Renal pelvis (tissue), 12 donors: ENCODE data around the gene RAET1E. TPM values are rescaled to one million over a fixed set of nuclear protein-coding genes. Genes with fewer than 3 reads are reported as not detected.
"Not testable (repeated sequence)": the region's sequence is repeated elsewhere in the genome, so short reads cannot be mapped to it uniquely, and the experiment has no call there.

ENCODE experiments used
- DNase-seq: peaks from one replicate; pipeline ENCODE4 v3.0.0-alpha.2; 2013
- long read RNA-seq, 16 experiments: transcript quantifications; one replicate each; lab custom pipeline, GENCODE V29; 2026
- polyA plus RNA-seq, 3 donors: library from polyadenylated mRNA; unstranded; fragments of 120-200 nt; gene quantifications; one replicate each; pipeline ENCODE4 v1.2.1, GENCODE V29; 2013; ENCODE audit not compliant: insufficient read length in 3 of 3

Gene RAET1E
- polyA plus RNA-seq: under 1 TPM; 0.29 to 0.60 (median 0.58) TPM
- long read RNA-seq, donor 1: 0 reads
- long read RNA-seq, donor 2: 0 reads
- long read RNA-seq, donor 3: 0 reads
- long read RNA-seq, donor 4: 0 reads
- long read RNA-seq, donor 5: 0 reads
- long read RNA-seq, donor 6: 0 reads
- long read RNA-seq, donor 7: 0 reads
- long read RNA-seq, donor 8: 0 reads
- long read RNA-seq, donor 9: 0 reads
- long read RNA-seq, donor 10: 0 reads
- long read RNA-seq, donor 11: 0 reads
- long read RNA-seq, donor 12: 0 reads
- long read RNA-seq, donor 13: 0 reads
- long read RNA-seq, donor 14: 0 reads
- long read RNA-seq, donor 15: 0 reads
- long read RNA-seq, donor 16: 0 reads

GRCh38 chr6:149897855-149898744 is at the start of gene RAET1E:
Gene RAET1E, minus strand, starts transcription at chr6:149898113. Its CDS starts 7,212 bp downstream, at chr6:149890901.
- no peak for DNase-seq

- not testable (repeated sequence) for DNase-seq
Observed at GRCh38 chr6:149947533-149947932, 49.6 kb upstream of the RAET1E start.

- DNase-seq: not testable (repeated sequence)
Observed at GRCh38 chr6:149946631-149947030, 48.7 kb upstream of the RAET1E start.

GRCh38 chr6:149945276-149945675 is 47.4 kb upstream of the RAET1E start:
- DNase-seq: not testable (repeated sequence)

GRCh38 chr6:149943321-149943720 is 45.4 kb upstream of the RAET1E start:
- not testable (repeated sequence) for DNase-seq

- no peak for DNase-seq
Observed at GRCh38 chr6:149942461-149942829, 44.5 kb upstream of the RAET1E start.

- peak; percentile 77 for DNase-seq
Observed at GRCh38 chr6:149941583-149942460, 43.9 kb upstream of the RAET1E start, which contains the start of gene ULBP2. Gene ULBP2, plus strand, starts transcription at chr6:149942014. Its CDS starts 59 bp downstream, at chr6:149942073.

- DNase-seq: no peak
Observed at GRCh38 chr6:149940672-149940982, 42.7 kb upstream of the RAET1E start.

- no peak for DNase-seq
Observed at GRCh38 chr6:149939909-149940671, 42.2 kb upstream of the RAET1E start.

- no peak for DNase-seq
Observed at GRCh38 chr6:149939356-149939648, 41.4 kb upstream of the RAET1E start.

GRCh38 chr6:149938571-149939355 is 40.9 kb upstream of the RAET1E start:
- DNase-seq: no peak

- not testable (repeated sequence) for DNase-seq
Observed at GRCh38 chr6:149938013-149938570, 40.2 kb upstream of the RAET1E start.

GRCh38 chr6:149936743-149937142 is 38.8 kb upstream of the RAET1E start:
- DNase-seq: no peak

- DNase-seq: no peak
Observed at GRCh38 chr6:149935668-149936067, 37.8 kb upstream of the RAET1E start.

GRCh38 chr6:149935246-149935645 is 37.3 kb upstream of the RAET1E start:
- DNase-seq: no peak

- DNase-seq: peak; percentile 58
Observed at GRCh38 chr6:149934249-149935156, 36.6 kb upstream of the RAET1E start.

GRCh38 chr6:149933461-149933860 is 35.5 kb upstream of the RAET1E start:
- no peak for DNase-seq

GRCh38 chr6:149933036-149933435 is 35.1 kb upstream of the RAET1E start:
- no peak for DNase-seq

- DNase-seq: no peak
Observed at GRCh38 chr6:149931501-149931900, 33.6 kb upstream of the RAET1E start.
